ENCODE results near the gene HPS1. TPM values are rescaled to one million over a fixed set of nuclear protein-coding genes. Genes with fewer than 3 reads are reported as not detected.

The HPS1 gene
- total and polyA plus RNA-seq, 11 donors, result 20.9 to 61.4 (median 38.5) TPM

DNA sequence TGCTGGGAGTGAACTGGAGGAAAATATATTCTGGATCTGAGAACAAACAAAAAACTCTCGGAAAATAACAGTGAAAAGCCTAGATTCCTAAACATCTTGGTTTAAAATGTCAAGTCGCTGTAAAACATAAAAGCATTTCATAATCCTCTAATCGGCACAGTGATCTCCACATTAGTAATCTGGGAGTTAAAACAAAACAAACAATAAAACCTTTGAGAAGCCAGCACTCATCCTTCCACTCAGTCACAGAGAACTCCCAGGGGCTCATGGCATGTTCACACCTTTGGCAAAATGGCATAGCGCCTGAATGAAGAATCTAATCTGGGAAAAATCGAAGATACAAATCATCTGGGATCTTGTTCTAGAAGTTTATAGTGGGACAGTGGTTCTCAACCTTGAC is 24.1 kb upstream of the HPS1 start:
- peaks cover 0 to 3% (median 0%) of the 10 kb centered on the region in 9 donors for H3K27me3 ChIP-seq
- H3K27ac ChIP-seq, result no peak overlapping the region
- ATAC-seq, result no peak
- peaks cover 0 to 23% (median 5%) of the 10 kb centered on the region in 12 donors for H3K4me1 ChIP-seq
- no peaks in the 10 kb centered on the region for H3K36me3 ChIP-seq
- intact Hi-C loops (cut with DNase I), result loop anchor here in 1 of 10 donors (10.0 kb wide), 1 partner anchor 194 kb away; no protein-coding TSS in a partner anchor
- no peak overlapping the region for H3K4me3 ChIP-seq
- H3K9me3 ChIP-seq, result no peaks in the 10 kb centered on the region
- TF ChIP-seq CTCF (IDR thresholded peaks at IDR 0.05) (no peak), POLR2A (IDR thresholded peaks at IDR 0.05) (no peak)
- 91 to 95% (median 93%) methylated on average over 5 of the region's 5 CpGs for WGBS, 4 donors
- DNase-seq, result no peak

GRCh38 chr10:98469001-98469931 is 22.5 kb upstream of the HPS1 start:
- Histone ChIP-seq H3K4me3 (no peak overlapping the region), H3K27me3 (peaks cover 0 to 8% (median 0%) of the 10 kb centered on the region in 9 donors), H3K27ac (no peak overlapping the region), H3K4me1 (peaks cover 0 to 30% (median 5%) of the 10 kb centered on the region in 12 donors), H3K9me3 (no peaks in the 10 kb centered on the region), H3K36me3 (no peaks in the 10 kb centered on the region)
- ATAC-seq (no peak), DNase-seq (no peak)
- TF ChIP-seq CTCF (IDR thresholded peaks at IDR 0.05) (no peak), POLR2A (IDR thresholded peaks at IDR 0.05) (no peak)
- intact Hi-C loops (cut with DNase I), result loop anchor here in 9 of 10 donors (2.0 to 10.0 kb wide), 11 partner anchors 193 to 1146 kb away; partner anchors contain the start of gene GOT1 (in 1 of the 9)
- WGBS, 4 donors, result 76 to 82% (median 78%) methylated on average over 2 of the region's 2 CpGs

DNA sequence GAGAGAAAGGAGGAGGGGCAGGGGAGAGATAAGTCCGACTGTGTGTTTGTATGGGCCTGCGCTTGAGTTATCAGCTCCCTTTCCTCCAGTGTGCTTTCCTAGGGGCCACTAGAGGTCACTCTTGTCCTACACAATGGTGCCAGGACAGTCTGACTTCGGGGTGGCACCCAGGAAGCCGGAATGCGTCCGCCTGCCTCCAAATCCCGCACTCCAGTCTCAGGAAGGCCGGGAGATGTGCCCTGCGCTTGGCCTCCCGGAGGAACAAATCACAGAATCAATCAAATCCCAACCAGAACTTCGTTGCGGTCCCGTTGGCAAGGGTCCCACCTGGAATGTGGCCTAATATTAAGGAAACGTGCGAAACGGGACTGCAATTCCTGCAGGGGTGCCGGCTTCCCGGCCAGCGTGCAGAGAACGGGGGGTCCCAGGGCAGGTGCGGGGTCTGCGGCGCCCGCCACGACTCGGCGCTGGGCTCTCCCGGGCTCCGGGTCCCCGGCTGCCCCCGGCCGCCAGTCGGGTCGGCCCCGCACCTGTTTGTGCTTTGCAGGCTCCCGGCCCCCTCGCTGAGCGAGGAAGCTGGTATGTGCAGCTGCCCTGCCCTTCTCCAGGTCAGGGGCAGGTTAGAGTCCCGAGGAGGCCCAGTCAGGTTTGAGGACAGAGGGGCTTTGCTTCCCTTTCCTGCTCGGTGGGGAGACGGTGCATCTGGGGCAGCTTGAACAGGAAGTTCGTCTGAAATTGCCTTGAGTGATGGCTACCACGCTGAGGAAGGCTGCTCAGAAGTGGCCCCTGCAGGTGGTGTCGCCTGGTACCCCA is 21.0 kb upstream of the HPS1 start:
- H3K36me3 ChIP-seq, result no peaks in the 10 kb centered on the region
- peak overlapping the region; percentile 35 to 67 (median 60) for H3K4me3 ChIP-seq
- H3K4me1 ChIP-seq, result peaks cover 0 to 30% (median 5%) of the 10 kb centered on the region in 12 donors
- 5 to 7% (median 6%) methylated on average over 16 to 44 of the region's 44 CpGs for WGBS, 4 donors
- ATAC-seq (peak; percentile 86 to 98 (median 94)), DNase-seq (peak; percentile 70 to 80 (median 74))
- intact Hi-C loops (cut with DNase I), result loop anchor here (1.0 to 10.0 kb wide), 17 partner anchors 43 to 1147 kb away; partner anchors contain the start of gene GOT1 (in 1 of the 10)
- peaks cover 0 to 8% (median 0%) of the 10 kb centered on the region in 9 donors for H3K27me3 ChIP-seq
- TF ChIP-seq CTCF (IDR thresholded peaks at IDR 0.05) (peak; percentile 71 to 92 (median 82)), POLR2A (IDR thresholded peaks at IDR 0.05) (no peak)
- no peaks in the 10 kb centered on the region for H3K9me3 ChIP-seq
- H3K27ac ChIP-seq, result peak overlapping the region in 1 of 12 donors; percentile 7

All from heart left ventricle (tissue), 16 donors.